PC-3 (cell line): ENCODE measurements around the gene SETDB1.

Source experiments
- CTCF ChIP-seq: fragments of 300-600 bp; sonication (generic); conservative IDR thresholded peaks from 2 replicates; pipeline ENCODE4 v1.5.1; 2017; ENCODE audit warnings: antibody characterized with exemption, low read depth, mild to moderate bottlenecking, low read length
- EZH2 ChIP-seq: fragments of 300-600 bp; sonication (generic); IDR thresholded peaks from one replicate; pipeline ENCODE4 v1.6.1; 2017; ENCODE audit warnings: antibody characterized with exemption, mild to moderate bottlenecking, low read length; ENCODE audit not compliant: unreplicated experiment
- EZH2phosphoT487 ChIP-seq: fragments of 300-600 bp; sonication (generic); IDR thresholded peaks from 2 replicates; pipeline ENCODE4 v1.6.1; 2018; ENCODE audit warnings: mild to moderate bottlenecking, antibody characterized with exemption, low read length, borderline replicate concordance

- TF ChIP-seq CTCF (peak; percentile 100), EZH2 (no peak), EZH2phosphoT487 (no peak)
Observed at GRCh38 chr1:150979092-150980056, 53.2 kb downstream of the SETDB1 start.
